ENCODE results near the gene SLF2.

DNA sequence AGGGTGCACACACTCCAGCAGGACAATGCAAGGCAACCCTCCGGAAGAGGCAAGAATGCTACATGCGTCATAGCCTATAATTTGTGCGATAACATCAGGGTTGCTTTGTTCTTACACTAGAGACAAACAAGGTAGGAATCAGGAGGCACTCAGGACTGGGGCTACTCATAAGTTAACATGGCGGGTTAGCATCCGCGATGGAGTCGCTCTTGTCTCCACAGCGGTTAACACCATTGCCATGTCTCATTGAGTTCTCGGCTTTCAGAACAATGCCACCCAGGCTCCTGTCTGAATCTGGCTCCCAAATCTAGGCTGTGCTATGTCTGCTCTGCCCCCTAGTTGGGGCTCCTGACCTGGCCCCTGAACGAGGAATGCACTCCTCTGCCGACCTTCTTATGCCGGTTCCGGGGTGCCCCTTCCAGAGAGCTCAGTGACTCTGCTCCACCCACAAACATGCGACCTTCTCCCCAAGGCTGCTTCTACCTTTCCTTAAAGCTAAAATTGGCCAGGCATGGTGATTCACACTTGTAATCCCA is 24.9 kb upstream of the SLF2 start:
- TF ChIP-seq, protein P1, sequence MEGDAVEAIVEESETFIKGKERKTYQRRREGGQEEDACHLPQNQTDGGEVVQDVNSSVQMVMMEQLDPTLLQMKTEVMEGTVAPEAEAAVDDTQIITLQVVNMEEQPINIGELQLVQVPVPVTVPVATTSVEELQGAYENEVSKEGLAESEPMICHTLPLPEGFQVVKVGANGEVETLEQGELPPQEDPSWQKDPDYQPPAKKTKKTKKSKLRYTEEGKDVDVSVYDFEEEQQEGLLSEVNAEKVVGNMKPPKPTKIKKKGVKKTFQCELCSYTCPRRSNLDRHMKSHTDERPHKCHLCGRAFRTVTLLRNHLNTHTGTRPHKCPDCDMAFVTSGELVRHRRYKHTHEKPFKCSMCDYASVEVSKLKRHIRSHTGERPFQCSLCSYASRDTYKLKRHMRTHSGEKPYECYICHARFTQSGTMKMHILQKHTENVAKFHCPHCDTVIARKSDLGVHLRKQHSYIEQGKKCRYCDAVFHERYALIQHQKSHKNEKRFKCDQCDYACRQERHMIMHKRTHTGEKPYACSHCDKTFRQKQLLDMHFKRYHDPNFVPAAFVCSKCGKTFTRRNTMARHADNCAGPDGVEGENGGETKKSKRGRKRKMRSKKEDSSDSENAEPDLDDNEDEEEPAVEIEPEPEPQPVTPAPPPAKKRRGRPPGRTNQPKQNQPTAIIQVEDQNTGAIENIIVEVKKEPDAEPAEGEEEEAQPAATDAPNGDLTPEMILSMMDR (IDR thresholded peaks at IDR 0.05) = no peak
- TF ChIP-seq POLR2A (IDR thresholded peaks at IDR 0.05) = no peak

All from lower leg skin (tissue), 3 donors.